GM18505 (cell line): Measurements from ENCODE around the gene ANKRD12.

Source experiments
- ATAC-seq: cut with Tn5 transposase; IDR thresholded peaks from one replicate; pipeline ENCODE4 v1.9.1; 2021; ENCODE audit not compliant: unreplicated experiment
- POLR2A ChIP-seq: IDR thresholded peaks from 4 replicates; pipeline ENCODE4 v1.6.1; 2011; ENCODE audit warnings: borderline replicate concordance; ENCODE audit not compliant: insufficient read depth, insufficient read length; ENCODE audit errors: extremely low read depth

ANKRD12 gene

DNA sequence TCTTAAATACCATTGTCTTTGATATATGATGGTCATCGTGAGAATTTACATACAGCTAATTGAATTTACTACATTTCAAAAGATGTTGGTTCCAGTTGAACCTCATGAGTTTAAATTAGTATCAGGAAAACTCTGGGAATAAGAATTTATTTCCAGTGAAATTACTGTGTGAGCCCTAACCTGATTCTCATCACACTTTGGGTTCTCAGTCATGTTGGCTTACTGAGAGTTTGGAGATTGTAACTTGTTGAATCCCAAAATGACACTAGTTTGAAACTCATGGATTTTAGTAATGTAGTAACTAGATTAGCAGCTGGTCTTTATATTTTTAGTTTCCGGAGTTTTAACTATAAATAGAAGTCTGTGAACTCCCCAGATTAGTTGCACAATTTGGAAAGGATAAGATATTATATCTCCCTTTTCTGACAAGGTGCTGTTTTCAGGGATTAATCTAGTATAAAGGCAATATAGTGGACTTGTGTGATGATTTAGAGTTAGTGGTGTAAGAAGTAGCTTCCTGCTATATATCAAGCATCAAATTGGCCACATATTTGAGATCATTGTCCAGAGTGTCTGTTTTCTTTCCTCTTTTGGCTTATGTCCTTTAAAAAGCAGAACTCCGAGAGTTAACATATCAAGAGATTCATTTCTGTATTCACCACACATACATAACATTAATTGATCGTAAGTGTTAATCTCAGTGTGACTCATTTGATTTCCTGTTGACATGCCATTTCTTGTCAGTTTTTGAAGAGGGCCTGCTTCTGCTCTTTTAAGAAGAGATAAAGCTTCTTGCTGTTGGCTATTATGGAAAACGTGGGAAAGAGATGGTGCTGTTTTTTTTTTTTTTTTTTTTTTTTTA lies 18.4 kb upstream of the ANKRD12 start:
- TF ChIP-seq POLR2A: no peak
- no peak for ATAC-seq

- no peak for ATAC-seq
- no peak for TF ChIP-seq POLR2A
Measured at GRCh38 chr18:9120796-9121195, 15.8 kb upstream of the ANKRD12 start.

GRCh38 chr18:9123520-9123919 lies 13.1 kb upstream of the ANKRD12 start:
- TF ChIP-seq POLR2A: no peak
- ATAC-seq: no peak

DNA sequence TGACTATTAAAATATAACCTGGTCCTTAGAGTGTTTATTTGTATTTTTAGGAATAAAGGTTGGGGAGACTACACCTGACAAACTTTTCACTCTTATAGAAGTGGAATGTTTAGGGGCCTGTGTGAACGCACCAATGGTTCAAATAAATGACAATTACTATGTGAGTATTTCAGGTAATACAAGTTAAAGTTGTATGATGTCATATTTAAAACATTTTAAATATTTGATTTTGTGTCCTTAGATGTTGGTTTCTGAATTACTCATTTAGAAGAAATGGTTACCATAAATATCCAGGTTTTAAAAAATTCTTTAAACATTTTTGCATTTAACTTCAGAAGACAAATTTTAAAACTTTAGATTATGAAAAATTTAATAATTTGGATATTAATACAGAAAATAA lies 11.8 kb upstream of the ANKRD12 start:
- ATAC-seq: no peak

GRCh38 chr18:9126337-9126736 lies 10.2 kb upstream of the ANKRD12 start:
- ATAC-seq: no peak
- no peak for TF ChIP-seq POLR2A

More for the DNA sequence above, 11.8 kb upstream of the ANKRD12 start:
- TF ChIP-seq POLR2A: no peak

GRCh38 chr18:9130195-9130594 lies 6.4 kb upstream of the ANKRD12 start:
- TF ChIP-seq POLR2A: no peak
- ATAC-seq: no peak

- ATAC-seq: no peak
- TF ChIP-seq POLR2A: no peak
Measured at GRCh38 chr18:9130806-9131205, 5.8 kb upstream of the ANKRD12 start.

DNA sequence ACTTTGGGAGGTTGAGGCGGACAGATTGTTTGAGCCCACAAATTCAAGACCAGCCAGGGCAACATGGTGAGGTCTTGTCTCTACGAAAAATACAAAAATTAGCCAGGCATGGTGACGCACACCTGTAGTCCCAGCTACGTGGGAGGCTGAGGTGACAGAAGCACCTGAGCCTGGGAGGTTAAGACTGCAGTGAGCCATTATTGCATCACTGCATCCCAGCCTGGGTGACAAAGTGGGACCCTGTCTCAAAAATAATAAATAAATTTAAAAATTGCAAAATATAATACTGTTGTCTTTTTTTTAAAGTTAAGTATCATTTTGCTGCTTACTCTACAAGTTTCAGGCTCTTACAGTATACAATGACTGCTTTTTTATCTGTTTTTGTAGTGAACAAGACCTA lies 4.0 kb upstream of the ANKRD12 start:
- no peak for TF ChIP-seq POLR2A

DNA sequence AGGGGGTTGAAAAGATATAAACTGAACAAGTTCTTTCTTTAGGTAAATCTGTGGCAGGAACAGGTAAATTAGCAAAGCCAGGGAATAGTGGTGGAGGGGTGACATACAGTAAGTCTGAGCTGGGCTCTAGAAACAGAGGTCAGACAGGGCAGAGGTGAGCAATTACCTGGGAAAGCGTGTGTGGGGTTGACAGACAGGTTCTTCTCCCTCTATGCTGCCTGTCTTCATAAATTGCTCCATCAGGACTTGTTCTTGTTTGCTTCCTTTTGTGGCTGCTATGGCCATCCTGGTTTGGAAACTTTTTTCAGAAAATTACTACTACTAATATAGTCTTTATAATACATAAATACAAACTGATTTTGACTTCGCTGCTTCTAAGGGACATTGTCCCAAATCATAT lies 3.4 kb upstream of the ANKRD12 start:
- no peak for TF ChIP-seq POLR2A
- no peak for ATAC-seq

More for the DNA sequence above, 4.0 kb upstream of the ANKRD12 start:
- ATAC-seq: no peak

- TF ChIP-seq POLR2A: no peak
- no peak for ATAC-seq
Measured at GRCh38 chr18:9135081-9135911, 1.3 kb upstream of the ANKRD12 start.

DNA sequence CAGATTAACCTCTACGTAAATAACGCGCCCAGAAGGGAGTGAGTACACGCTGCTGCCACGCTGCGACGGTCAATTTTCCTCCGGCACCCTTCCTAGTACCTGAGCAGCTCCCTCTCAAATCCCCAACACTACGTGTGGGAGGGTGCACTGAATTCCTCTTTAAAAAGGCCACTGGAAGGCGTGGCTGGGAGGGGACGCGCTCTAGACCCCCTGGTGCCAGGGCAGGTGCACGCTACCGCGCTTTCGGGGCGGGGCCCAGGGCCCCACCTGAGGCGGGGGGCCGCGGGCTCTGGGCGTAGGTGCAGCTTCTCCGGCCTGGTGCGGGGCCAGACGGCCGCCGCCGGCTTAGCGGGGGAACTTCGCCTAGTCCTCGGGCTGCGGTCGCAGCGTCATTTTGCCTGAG lies 668 bp upstream of the ANKRD12 start:
- peak; percentile 22 for ATAC-seq
- TF ChIP-seq POLR2A: peak; percentile 38

DNA sequence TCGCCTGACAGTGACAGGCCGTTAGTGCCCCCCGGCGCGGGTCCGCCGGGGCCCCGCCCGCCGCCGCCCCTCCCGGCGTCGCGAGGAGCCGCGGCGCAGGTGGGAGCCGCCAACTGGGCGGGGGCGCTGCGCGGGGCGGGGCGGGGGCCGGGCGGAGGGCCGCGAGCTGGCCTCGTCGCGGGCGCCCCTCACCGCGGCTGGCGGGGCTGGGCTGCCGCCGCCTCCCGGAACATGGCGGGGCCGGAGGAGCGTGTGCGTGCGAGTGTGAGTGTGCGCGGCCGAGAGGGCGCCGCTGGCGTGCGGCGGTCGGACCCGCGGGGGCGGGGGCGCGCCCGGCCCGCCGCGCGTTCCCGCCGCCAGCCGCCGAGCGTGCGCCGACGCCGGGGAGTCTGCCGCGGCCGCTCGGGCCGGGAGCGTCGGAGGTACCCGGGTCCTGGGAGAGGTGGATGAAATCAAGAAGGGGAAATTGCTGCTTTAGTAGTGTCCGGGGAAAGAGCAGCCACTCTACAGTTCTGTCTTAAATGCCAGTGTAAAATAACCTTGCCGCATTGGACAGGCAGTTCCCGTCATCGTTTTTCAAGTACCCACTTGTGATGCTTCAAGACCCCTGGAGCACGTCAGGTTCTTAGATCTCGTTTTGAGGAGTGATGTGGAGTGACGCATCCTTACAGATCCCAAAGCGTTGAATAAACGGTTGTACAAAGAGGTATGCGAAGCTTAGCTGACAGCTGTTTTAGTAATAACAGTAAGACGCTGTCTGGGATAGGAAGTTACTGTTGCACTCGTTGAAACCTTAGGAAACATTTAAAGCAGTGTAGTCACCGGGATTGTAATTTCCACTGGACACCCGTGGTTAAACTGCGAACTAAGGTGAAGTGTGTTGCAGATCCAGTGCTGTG lies 836 bp downstream of the ANKRD12 start:
- no peak for TF ChIP-seq POLR2A
- peak; percentile 41 for ATAC-seq
